SKM-1 treated with dmso at 0.1 percent for 144 hours (cell line): ENCODE measurements around the gene ABRACL.
"Not testable (repeated sequence)": the region's sequence is repeated elsewhere in the genome, so short reads cannot be mapped to it uniquely, and the experiment has no call there.

ENCODE experiments used
- DNase-seq: peaks from one replicate; lab custom pipeline; 2025; ENCODE audit not compliant: unreplicated experiment; lab: John Stamatoyannopoulos, UW

Gene ABRACL

DNA sequence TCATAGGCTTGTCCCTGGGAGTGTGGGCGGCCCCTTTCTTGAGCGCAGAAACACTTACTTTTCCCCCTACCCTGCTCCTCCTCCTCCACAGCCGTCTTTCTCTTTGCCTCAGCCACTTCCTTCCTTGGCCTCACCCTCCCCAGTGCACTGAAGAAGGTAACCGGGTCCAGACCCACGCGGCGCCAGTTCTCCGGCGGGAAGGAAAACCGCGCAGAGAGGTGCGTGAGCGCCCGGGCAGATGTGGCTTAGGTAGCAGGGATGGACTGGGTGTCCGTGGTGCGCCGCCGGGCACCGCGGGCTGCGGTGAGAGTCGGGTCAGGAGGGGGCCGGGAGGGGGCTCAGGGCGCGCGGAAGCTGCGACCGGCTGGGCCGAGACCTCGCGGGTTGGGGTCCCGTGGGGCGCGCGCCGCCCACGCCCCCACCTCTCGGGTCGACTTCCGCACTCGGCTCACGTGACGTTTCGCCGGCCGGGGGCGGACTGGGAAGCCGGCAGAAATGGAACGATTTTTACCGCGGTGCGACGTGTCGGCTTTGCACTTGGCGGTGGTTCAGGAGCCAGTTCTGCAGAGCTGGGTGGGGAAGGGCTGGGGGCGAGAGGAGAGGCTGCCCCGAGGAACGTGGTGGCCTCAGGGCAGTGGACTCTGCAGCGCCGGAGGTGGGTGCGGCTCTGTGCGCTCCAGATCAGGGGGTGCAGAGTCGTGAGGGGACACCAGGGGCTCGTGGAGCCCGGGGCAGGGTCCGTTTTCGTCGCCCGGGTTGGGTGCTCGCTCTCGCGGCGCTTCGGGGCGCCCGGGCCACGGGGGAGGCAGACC is at the start of gene ABRACL:
ABRACL (plus strand) TSS at position 88 of the 812 bp plus-strand sequence. CDS start 5,416 bp downstream, outside the sequence.
- DNase-seq, result peak; percentile 73

DNA sequence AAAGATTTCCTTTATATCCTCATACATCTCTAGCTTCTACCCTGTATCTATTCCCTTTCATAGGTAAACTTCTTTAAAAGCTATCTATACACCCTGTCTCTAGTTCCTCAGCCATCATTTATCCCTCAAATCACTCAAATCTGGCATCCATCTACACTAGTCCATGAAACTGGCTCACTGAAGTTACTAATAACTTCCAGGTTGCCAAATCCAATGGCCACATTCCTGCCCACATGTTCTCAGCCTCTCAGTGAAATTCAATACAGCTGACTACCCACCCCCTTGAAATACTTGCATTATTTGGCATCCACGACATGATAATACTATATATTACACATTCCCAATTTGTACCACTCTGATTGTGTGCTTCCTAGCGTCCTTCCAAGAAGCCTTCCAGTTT is 49.2 kb upstream of the ABRACL start:
- no peak for DNase-seq

GRCh38 chr6:138979813-138980668 is 48.5 kb upstream of the ABRACL start:
- DNase-seq, result peak; percentile 35

DNA sequence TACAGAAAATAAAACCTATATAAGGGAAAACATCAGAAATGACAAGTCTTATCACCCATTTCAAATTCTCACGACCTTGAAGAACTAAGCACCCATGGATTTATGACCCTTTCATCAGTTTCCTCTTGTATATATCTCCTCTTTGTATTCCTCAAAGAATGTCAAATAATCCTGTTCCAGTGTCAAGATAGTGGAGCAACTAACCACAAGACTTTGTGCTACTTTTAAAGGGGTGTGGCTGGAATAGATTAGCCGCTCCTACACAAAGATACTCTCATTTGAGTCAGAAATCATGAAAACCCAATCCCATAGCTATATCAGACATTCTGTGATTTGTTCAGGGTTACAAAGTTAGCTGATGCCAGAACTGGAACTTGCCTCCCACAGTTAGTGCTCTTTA is 47.1 kb upstream of the ABRACL start:
- no peak for DNase-seq

- DNase-seq, result no peak
Observed at GRCh38 chr6:138986578-138986977, 42.0 kb upstream of the ABRACL start.

GRCh38 chr6:138987080-138987642 is 41.4 kb upstream of the ABRACL start:
- DNase-seq, result no peak

DNA sequence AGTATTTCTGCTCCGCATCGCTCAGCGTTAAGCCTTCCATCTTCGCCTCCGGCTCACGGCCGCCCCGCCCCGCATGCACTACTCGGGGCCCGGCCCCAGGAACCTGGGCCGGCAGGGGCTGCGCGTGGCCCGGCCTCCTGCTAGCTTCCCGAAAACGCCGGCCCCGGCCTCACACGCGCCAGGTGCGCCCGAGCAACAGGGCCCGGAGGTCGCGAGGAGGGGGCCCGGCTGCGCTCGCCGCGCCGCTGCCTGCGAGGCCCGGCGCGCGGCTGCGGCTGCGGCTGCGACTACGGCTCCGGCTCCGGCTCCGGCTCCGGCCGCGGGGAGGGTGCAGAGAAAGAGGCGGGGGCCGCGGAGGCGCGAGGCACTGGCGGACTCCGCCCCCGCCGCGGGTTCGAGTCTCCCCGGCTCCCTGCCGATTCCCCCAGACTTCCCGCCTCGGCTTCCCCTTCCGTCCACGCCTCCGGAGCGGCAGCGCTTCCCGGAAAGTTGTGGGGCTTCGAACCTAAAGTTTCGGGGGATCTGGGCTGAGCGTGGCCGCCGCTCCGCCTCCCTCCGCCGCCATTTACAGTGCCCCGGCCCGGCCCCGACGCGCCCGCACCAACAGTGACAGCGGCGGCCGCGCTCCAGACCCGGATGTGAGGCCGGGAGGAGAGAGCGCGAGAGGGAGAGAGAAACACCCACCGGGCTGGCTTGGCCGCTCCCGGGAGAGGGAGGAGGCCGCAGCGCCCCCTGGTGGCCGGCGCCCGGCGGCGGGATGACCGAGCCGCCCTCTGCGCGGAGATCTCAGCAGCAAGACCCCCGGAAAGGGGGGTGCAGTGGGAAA is 40.7 kb upstream of the ABRACL start, which contains the start of gene REPS1:
REPS1 (minus strand) TSS at position 611 of the 826 bp plus-strand sequence; CDS start at position 40, 571 bp downstream.
- peak; percentile 93 for DNase-seq

DNA sequence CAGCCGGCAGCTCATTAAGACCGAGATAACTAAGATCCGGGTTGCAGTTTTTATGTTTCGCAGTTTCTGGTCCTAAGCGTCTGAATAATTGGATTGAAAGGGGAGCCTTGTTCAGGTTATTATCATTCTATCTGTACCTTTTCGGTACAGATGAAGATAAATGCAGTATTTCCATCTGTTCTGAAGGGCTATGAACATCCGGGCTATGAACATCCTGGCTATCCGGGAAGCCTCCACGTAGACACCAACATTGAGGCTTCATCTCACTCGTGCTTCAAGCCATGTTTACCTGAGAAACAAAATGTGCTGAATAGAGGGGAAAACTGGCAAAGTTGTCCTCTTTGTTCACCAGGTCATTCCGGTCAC is 40.1 kb upstream of the ABRACL start:
- DNase-seq, result no peak

DNA sequence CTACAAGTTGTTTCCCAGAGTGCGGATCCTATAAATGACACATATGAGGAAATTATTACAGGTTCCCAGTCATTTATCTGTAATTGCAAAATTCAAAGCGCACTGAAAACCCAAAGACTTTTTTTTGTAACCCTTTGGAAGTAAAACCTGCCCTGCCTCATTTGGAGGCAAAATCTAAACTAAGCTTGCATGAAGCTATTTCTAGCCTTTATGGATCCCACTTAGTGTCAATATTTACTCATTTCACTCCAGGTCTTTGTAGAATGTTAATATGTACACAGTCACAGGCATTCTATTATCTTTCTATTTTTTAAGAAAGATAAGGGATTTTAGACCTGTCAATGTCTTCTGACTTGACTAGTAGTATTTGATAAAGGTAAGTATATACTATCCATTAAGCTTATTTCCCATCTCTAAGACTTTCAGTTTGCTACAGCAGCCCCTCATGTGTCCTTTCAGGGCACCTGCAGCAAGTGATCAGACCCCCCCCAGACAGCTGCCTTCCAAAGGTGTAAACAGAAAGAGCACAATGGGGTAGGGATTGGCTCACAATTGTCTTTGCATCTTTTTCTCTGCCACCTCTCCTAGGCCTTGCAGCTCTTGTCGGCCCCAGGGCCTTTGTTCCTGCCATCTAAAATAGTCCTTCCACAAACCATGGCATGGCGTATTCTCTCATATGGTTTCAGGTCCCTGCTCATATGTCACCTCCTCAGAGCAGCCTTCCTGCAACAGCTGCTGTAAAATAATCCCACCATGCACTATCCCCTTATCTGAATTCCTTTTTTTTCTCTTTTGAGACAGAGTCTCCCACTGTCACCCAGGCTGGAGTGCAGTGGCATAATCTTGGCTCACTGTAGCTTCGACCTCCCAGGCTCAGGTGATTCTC is 39.2 kb upstream of the ABRACL start:
- no peak for DNase-seq

DNA sequence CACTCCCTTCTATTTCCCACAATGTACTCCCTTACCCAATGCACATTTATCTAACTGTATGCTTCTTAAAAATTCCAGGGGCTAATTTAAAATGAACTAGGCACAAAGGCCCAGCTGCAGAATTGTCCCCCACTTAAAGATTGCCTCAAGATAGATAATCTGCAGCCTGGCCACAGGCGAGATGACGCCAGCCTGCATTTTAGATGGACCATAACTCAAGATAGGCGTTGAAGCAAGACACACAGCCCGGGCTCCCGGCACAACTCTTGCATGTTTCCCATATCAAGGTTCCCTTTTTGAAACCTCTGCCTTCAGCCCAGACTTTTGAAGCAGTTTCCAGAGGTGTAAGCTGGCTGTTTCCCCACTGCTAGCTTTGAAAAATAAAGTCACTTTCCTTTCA is 37.3 kb upstream of the ABRACL start:
- peak; percentile 76 for DNase-seq

- DNase-seq, result peak; percentile 68
Observed at GRCh38 chr6:138992965-138993364, 35.6 kb upstream of the ABRACL start.

- DNase-seq, result not testable (repeated sequence)
Observed at GRCh38 chr6:138993410-138993809, 35.1 kb upstream of the ABRACL start.

DNA sequence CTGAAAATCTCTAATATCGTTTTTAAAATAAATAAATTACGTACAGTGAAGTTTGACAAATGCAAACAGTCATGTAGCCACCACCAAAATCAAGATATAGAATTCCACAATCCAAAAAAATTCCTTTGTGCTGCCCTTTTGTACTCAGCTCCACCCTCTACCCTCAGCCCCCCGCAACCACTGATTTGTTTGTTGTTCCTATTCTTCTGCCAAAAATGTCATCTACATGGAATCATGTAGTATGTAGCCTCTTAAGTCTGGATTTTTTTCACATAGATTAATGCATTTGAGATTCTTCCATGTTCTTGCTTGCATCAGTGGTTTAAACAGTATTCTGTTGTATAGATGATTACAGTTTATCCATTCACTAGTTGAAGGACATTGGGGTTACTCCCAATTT is 32.0 kb upstream of the ABRACL start:
- DNase-seq, result no peak

- DNase-seq, result no peak
Observed at GRCh38 chr6:138997136-138997535, 31.4 kb upstream of the ABRACL start.

DNA sequence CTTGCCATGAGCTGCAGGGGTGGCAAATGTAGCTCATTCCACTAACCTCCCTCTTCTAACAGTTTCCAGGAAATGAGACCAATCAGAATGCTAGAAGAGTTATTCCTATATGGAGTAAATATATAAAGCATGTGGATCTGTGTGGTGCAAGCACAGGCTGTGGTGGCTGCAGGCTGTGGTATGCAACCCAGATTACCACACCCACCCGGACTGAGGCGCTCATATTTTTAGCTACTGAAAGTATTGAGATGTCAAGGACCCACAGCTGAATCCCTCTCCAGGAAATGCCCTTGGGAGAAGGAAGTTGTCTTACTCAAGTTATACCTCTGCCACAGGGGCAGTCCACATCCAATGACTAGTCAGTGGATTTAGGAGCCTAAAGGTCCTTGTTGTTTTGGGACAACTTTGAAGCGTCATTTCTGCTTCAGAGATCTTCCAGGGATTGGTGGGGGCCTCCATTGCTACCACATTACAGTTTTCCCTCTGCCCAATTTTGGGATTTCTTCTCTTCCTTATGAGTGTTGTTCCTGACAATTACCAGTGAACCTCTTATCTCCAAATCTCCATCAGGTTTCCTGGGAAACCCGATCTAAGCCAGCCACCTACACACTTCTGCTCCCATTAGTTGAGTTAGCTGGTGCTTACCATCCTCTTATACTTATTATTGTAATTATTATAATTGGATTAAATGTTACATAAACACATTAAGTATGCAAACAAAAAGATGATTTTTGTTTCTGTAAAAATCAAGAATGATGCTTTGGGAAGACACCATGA is 28.4 kb upstream of the ABRACL start:
- DNase-seq, result peak; percentile 59

DNA sequence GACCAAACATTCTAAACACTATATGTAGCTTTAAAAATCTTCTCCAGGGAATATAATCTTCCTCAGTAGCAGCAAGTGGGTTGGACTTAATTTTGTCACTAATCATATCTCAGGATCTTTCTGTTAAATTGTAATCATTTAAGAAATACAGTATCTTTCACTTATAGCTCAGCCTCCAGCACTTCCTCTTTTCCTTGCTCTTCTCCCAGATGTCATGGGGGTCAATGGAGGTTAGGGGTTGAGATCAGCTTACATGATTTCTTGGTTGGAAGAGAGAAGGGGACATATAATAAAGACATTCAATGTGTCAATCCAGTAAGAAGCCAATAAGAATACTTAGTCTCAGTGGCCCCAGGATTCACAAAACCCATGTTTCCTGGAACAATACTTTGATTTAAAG is 24.8 kb upstream of the ABRACL start:
- peak; percentile 47 for DNase-seq

GRCh38 chr6:139006477-139006876 is 22.1 kb upstream of the ABRACL start:
- no peak for DNase-seq

GRCh38 chr6:139007428-139007827 is 21.1 kb upstream of the ABRACL start:
- no peak for DNase-seq

DNA sequence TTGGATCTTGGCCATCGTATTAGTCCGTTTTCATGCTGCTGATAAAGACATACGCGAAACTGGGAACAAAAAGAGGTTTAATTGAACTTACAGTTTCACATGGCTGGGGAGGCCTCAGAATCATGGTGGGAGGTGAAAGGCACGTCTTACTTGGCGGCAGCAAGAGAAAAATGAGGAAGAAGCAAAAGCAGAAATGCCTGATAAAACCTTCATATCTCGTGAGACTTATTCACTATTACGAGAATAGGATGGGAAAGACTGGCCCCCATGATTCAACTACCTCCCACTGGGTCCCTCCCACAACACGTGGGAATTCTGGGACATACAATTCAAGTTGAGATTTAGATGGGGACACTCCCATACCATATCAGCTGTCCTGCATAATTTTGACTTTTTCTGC is 20.4 kb upstream of the ABRACL start:
- peak; percentile 13 for DNase-seq
